Measurements from ENCODE around the gene MSN.

Gene MSN

GRCh38 chrX:65726715-65727114, 59.3 kb downstream of the MSN start:
- TF ChIP-seq CTCF (IDR thresholded peaks at IDR 0.05; ENCODE audit: extremely low read depth, missing control alignments) = no peak
- DNase-seq (ENCODE audit: low spot score) = no peak

GRCh38 chrX:65731684-65732289, 64.3 kb downstream of the MSN start:
- TF ChIP-seq CTCF (IDR thresholded peaks at IDR 0.05; ENCODE audit: extremely low read depth, missing control alignments) = no peak
- no peak for DNase-seq (ENCODE audit: low spot score)

- DNase-seq (ENCODE audit: low spot score) = no peak
- no peak for TF ChIP-seq CTCF (IDR thresholded peaks at IDR 0.05; ENCODE audit: extremely low read depth, missing control alignments)
Observed at GRCh38 chrX:65740909-65741308, 73.5 kb downstream of the MSN start.

GRCh38 chrX:65741823-65742222, 74.4 kb downstream of the MSN start:
- no peak for TF ChIP-seq CTCF (IDR thresholded peaks at IDR 0.05; ENCODE audit: extremely low read depth, missing control alignments)
- DNase-seq (ENCODE audit: low spot score) = no peak

GRCh38 chrX:65744965-65745364, 77.5 kb downstream of the MSN start:
- no peak for TF ChIP-seq CTCF (IDR thresholded peaks at IDR 0.05; ENCODE audit: extremely low read depth, missing control alignments)
- DNase-seq (ENCODE audit: low spot score) = no peak

- no peak for TF ChIP-seq CTCF (IDR thresholded peaks at IDR 0.05; ENCODE audit: extremely low read depth, missing control alignments)
- no peak for DNase-seq (ENCODE audit: low spot score)
Observed at GRCh38 chrX:65745427-65745826, 78.0 kb downstream of the MSN start.

GRCh38 chrX:65745992-65746391, 78.5 kb downstream of the MSN start:
- DNase-seq (ENCODE audit: low spot score) = no peak
- TF ChIP-seq CTCF (IDR thresholded peaks at IDR 0.05; ENCODE audit: extremely low read depth, missing control alignments) = no peak
